Osteocyte (in vitro differentiated cells): ENCODE results near the gene ALDH3B2. TPM values are rescaled to one million over a fixed set of nuclear protein-coding genes. Genes with fewer than 3 reads are reported as not detected.

Source experiments
- DNase-seq: peaks from one replicate; pipeline ENCODE4 v3.0.0; 2021; ENCODE audit warnings: mixed read lengths; ENCODE audit not compliant: unreplicated experiment; ENCODE audit errors: extremely low spot score
- H3K27ac Mint-ChIP-seq: one replicate; pipeline ENCODE4 v1.8.0; 2021; ENCODE audit warnings: mild to moderate bottlenecking, mixed read lengths; ENCODE audit not compliant: unreplicated experiment
- H3K27me3 Mint-ChIP-seq: one replicate; pipeline ENCODE4 v1.8.0; 2021; ENCODE audit warnings: mixed read lengths; ENCODE audit not compliant: unreplicated experiment
- H3K36me3 Mint-ChIP-seq: one replicate; pipeline ENCODE4 v1.8.0; 2021; ENCODE audit warnings: mixed read lengths; ENCODE audit not compliant: unreplicated experiment
- H3K4me1 Mint-ChIP-seq: one replicate; pipeline ENCODE4 v1.8.0; 2021; ENCODE audit warnings: mixed read lengths; ENCODE audit not compliant: unreplicated experiment
- H3K4me3 Mint-ChIP-seq: one replicate; pipeline ENCODE4 v1.8.0; 2021; ENCODE audit warnings: mild to moderate bottlenecking, moderate library complexity, mixed read lengths; ENCODE audit not compliant: unreplicated experiment
- H3K9me3 Mint-ChIP-seq: one replicate; pipeline ENCODE4 v1.8.0; 2021; ENCODE audit warnings: mixed read lengths; ENCODE audit not compliant: unreplicated experiment
- CTCF ChIP-seq: fragments of 200-600 bp; sonication (generic); IDR thresholded peaks from 2 replicates; pipeline ENCODE4 v1.5.0; 2021; ENCODE audit warnings: antibody characterized with exemption, mild to moderate bottlenecking, moderate library complexity
- total RNA-seq: library from RNA; stranded (reverse); gene quantifications from 2 replicates; pipeline ENCODE4 v1.2.1, GENCODE V29; 2021

ALDH3B2 gene
- total RNA-seq, 1 donor from 2014 or later: not detected

GRCh38 chr11:67666303-67666645 lies 8.1 kb downstream of the ALDH3B2 start:
- H3K4me1 Mint-ChIP-seq: no peaks in the 10 kb centered on the region
- DNase-seq: no peak
- H3K36me3 Mint-ChIP-seq: no peaks in the 10 kb centered on the region
- H3K9me3 Mint-ChIP-seq: no peaks in the 10 kb centered on the region
- no peaks in the 10 kb centered on the region for H3K27me3 Mint-ChIP-seq
- TF ChIP-seq CTCF: no peak
- no peak overlapping the region for H3K4me3 Mint-ChIP-seq
- H3K27ac Mint-ChIP-seq: no peak overlapping the region

- no peak for TF ChIP-seq CTCF
- no peak for DNase-seq
- Mint-ChIP-seq H3K4me1 (no peaks in the 10 kb centered on the region), H3K36me3 (no peaks in the 10 kb centered on the region), H3K4me3 (no peak overlapping the region), H3K27ac (no peak overlapping the region), H3K9me3 (no peaks in the 10 kb centered on the region), H3K27me3 (peaks cover 3% of the 10 kb centered on the region)
These were observed 8.7 kb downstream of the ALDH3B2 start for GRCh38 chr11:67665541-67666302.

GRCh38 chr11:67664696-67665540 lies 9.5 kb downstream of the ALDH3B2 start:
- no peak for TF ChIP-seq CTCF
- Mint-ChIP-seq H3K4me1 (no peaks in the 10 kb centered on the region), H3K27me3 (peaks cover 3% of the 10 kb centered on the region), H3K4me3 (no peak overlapping the region), H3K36me3 (no peaks in the 10 kb centered on the region), H3K27ac (no peak overlapping the region), H3K9me3 (no peaks in the 10 kb centered on the region)
- no peak for DNase-seq

GRCh38 chr11:67664213-67664585 lies 10.2 kb downstream of the ALDH3B2 start:
- no peak overlapping the region for H3K4me3 Mint-ChIP-seq
- H3K27me3 Mint-ChIP-seq: peaks cover 3% of the 10 kb centered on the region
- H3K27ac Mint-ChIP-seq: no peak overlapping the region
- TF ChIP-seq CTCF: no peak
- no peak for DNase-seq
- no peaks in the 10 kb centered on the region for H3K9me3 Mint-ChIP-seq
- no peaks in the 10 kb centered on the region for H3K36me3 Mint-ChIP-seq
- H3K4me1 Mint-ChIP-seq: no peaks in the 10 kb centered on the region

- Mint-ChIP-seq H3K4me1 (no peaks in the 10 kb centered on the region), H3K36me3 (no peaks in the 10 kb centered on the region), H3K9me3 (no peaks in the 10 kb centered on the region), H3K4me3 (no peak overlapping the region), H3K27ac (no peak overlapping the region), H3K27me3 (peaks cover 3% of the 10 kb centered on the region)
- no peak for DNase-seq
- no peak for TF ChIP-seq CTCF
These were observed 10.8 kb downstream of the ALDH3B2 start for GRCh38 chr11:67663532-67664212.
